Spinal cord (tissue), 10 donors: ENCODE results near the gene LHFPL6. TPM values are rescaled to one million over a fixed set of nuclear protein-coding genes. Genes with fewer than 3 reads are reported as not detected.
A peak's percentile ranks its signal among the peaks of the same experiment; 100 is the strongest.

Experiments used
- DNase-seq, 6 donors: peaks; one replicate each; pipeline versions ENCODE4 v3.0.0 to v3.0.0-alpha.2; 2013 to 2015; ENCODE audit warnings: low spot score in 6 of 6, low read depth in 4 of 6
- H3K27ac ChIP-seq: one replicate; pipeline ENCODE4 v1.5.1; 2013; ENCODE audit warnings: low read depth, low read length, control low read depth
- H3K27me3 ChIP-seq: one replicate; pipeline ENCODE4 v1.6.1; 2013; ENCODE audit warnings: low read length; ENCODE audit not compliant: control insufficient read depth, insufficient read depth
- H3K36me3 ChIP-seq: one replicate; pipeline ENCODE4 v1.6.1; 2013; ENCODE audit warnings: low read length; ENCODE audit not compliant: control insufficient read depth, insufficient read depth
- H3K4me1 ChIP-seq: one replicate; pipeline ENCODE4 v1.6.1; 2013; ENCODE audit warnings: low read length; ENCODE audit not compliant: control insufficient read depth, insufficient read depth
- H3K4me3 ChIP-seq: one replicate; pipeline ENCODE4 v1.5.1; 2013; ENCODE audit warnings: low read depth, low read length, control low read depth
- H3K9me3 ChIP-seq: one replicate; pipeline ENCODE4 v1.6.1; 2013; ENCODE audit warnings: low read length; ENCODE audit not compliant: control insufficient read depth, insufficient read depth
- WGBS: methylation state at CpG from one replicate; pipeline ENCODE4 v1.1.5; 2013; ENCODE audit warnings: missing lambda C conversion rate; ENCODE audit not compliant: insufficient coverage; 5-methylcytosine and 5-hydroxymethylcytosine counted together
- polyA plus RNA-seq, 2 donors: library from polyadenylated mRNA; unstranded; fragments of 120-200 nt; gene quantifications; one replicate each; pipeline ENCODE4 v1.2.1, GENCODE V29; 2013; ENCODE audit not compliant: insufficient read length in 2 of 2
- total RNA-seq, 2 donors: library from RNA; depleted of rRNA in 1 of 2; stranded (reverse); fragments of 120-200 nt in 1 of 2; fragments of >200 nt in 1 of 2; gene quantifications; one replicate each; pipeline versions ENCODE4 v1.2.3 to v1.2.4, GENCODE V29; 2013 to 2014
- donor health status: healthy.

The LHFPL6 gene
- total and polyA plus RNA-seq, 4 donors, result 49.6 to 190 (median 66.4) TPM

- H3K27me3 ChIP-seq, result no peaks in the 10 kb centered on the region
- no peaks in the 10 kb centered on the region for H3K36me3 ChIP-seq
- H3K9me3 ChIP-seq, result no peaks in the 10 kb centered on the region
- H3K4me1 ChIP-seq, result no peaks in the 10 kb centered on the region
- H3K4me3 ChIP-seq, result no peak overlapping the region
- no peak overlapping the region for H3K27ac ChIP-seq
- DNase-seq, result no peak
Observed at GRCh38 chr13:39468306-39468705, 134.7 kb downstream of the LHFPL6 start.

GRCh38 chr13:39463611-39464010, 139.4 kb downstream of the LHFPL6 start:
- Histone ChIP-seq H3K27me3 (no peaks in the 10 kb centered on the region), H3K36me3 (no peaks in the 10 kb centered on the region), H3K4me1 (no peaks in the 10 kb centered on the region), H3K4me3 (no peak overlapping the region), H3K9me3 (no peaks in the 10 kb centered on the region), H3K27ac (no peak overlapping the region)
- DNase-seq, result no peak
- no CpG with 5 or more reads among the region's 1 CpG for WGBS

- no peak for DNase-seq
- Histone ChIP-seq H3K9me3 (no peaks in the 10 kb centered on the region), H3K27me3 (no peaks in the 10 kb centered on the region), H3K4me1 (no peaks in the 10 kb centered on the region), H3K27ac (no peak overlapping the region), H3K36me3 (no peaks in the 10 kb centered on the region), H3K4me3 (no peak overlapping the region)
- WGBS, result no CpG with 5 or more reads among the region's 4 CpGs
Observed at GRCh38 chr13:39462906-39463305, 140.1 kb downstream of the LHFPL6 start.

GRCh38 chr13:39462428-39462827, 140.6 kb downstream of the LHFPL6 start:
- no peaks in the 10 kb centered on the region for H3K4me1 ChIP-seq
- no peaks in the 10 kb centered on the region for H3K27me3 ChIP-seq
- no peak for DNase-seq
- no peaks in the 10 kb centered on the region for H3K36me3 ChIP-seq
- WGBS, result 100% methylated on average over 2 of the region's 2 CpGs
- no peaks in the 10 kb centered on the region for H3K9me3 ChIP-seq
- no peak overlapping the region for H3K27ac ChIP-seq
- H3K4me3 ChIP-seq, result no peak overlapping the region

DNA sequence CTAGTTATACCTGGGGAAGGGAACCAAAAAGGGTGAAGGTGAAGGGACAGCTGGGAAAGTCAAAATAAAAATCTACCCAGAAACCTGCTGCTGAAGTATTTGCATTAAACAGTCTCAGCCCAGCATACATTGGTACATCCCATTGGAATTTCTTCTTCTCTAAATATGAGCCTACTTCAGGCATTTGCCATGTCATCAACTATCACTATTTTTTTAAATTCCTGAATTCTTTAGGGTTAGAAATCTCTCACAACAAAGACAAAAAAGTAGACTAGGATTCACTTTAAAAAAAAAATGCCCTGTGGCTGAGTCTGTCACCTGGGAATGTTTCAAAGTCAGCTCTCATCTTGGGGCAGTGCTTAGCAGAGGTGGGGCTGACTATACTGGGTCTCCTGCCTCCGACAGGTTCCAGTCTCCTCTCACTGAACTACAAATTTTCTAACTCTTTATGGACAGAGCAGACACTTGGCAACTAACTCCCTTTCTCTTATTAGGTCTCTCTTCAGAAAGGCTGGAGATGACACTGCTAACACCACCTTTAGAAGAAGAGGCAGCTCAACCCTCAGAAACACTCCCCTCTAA, 141.2 kb downstream of the LHFPL6 start:
- 86% methylated on average over 1 of the region's 1 CpG for WGBS
- Histone ChIP-seq H3K4me1 (no peaks in the 10 kb centered on the region), H3K27me3 (no peaks in the 10 kb centered on the region), H3K9me3 (peaks cover 2% of the 10 kb centered on the region), H3K27ac (no peak overlapping the region), H3K4me3 (no peak overlapping the region), H3K36me3 (no peaks in the 10 kb centered on the region)
- DNase-seq, result no peak

DNA sequence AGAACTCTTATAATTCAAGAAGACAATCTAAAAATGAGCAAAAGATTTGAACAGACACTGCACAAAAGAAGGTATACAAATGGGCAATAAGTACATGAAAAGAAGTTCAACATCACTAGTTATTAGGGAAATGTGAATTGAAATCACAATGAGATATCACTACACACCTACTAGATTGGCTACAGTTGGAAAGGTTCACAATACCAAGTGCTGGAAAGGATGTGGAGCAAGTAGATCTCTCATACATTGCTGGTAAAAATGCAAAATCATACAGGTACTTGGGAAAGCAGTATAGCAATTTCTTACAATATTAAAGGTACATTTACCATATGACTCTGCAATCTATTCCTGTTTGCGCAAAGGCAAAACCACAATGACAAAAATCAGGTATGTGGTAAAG, 145.7 kb downstream of the LHFPL6 start:
- no peaks in the 10 kb centered on the region for H3K4me1 ChIP-seq
- H3K36me3 ChIP-seq, result no peaks in the 10 kb centered on the region
- no CpG with 5 or more reads among the region's 1 CpG for WGBS
- DNase-seq, result no peak
- no peak overlapping the region for H3K4me3 ChIP-seq
- no peak overlapping the region for H3K27ac ChIP-seq
- no peaks in the 10 kb centered on the region for H3K27me3 ChIP-seq
- peaks cover 2% of the 10 kb centered on the region for H3K9me3 ChIP-seq

GRCh38 chr13:39455521-39456175, 147.3 kb downstream of the LHFPL6 start:
- no CpG with 5 or more reads among the region's 4 CpGs for WGBS
- DNase-seq, result peak in 1 of 6 donors; percentile 84
- Histone ChIP-seq H3K4me1 (no peaks in the 10 kb centered on the region), H3K36me3 (no peaks in the 10 kb centered on the region), H3K27me3 (no peaks in the 10 kb centered on the region), H3K27ac (no peak overlapping the region), H3K9me3 (peaks cover 2% of the 10 kb centered on the region), H3K4me3 (no peak overlapping the region)

GRCh38 chr13:39452834-39453233, 150.2 kb downstream of the LHFPL6 start:
- H3K27ac ChIP-seq, result no peak overlapping the region
- no peaks in the 10 kb centered on the region for H3K27me3 ChIP-seq
- 17% methylated on average over 1 of the region's 1 CpG for WGBS

DNA sequence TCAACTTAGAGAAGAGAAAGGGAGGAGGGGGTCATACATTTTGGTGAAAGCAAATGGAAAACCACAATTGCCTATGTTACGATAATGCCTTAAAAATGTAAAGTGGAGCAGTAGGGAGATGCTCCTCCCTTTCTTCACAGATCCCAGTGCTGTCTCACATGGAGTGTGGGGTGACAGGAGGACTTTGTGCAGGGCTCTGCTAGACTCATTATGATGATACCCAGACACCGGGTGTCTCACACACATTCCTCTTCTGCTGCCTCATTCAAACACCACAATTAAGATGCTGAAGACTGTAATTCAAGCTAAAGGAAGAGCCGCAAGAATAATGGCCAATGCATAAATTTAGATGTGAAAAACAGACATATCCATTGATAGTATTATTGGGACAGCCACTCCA, 150.6 kb downstream of the LHFPL6 start:
- Histone ChIP-seq H3K36me3 (no peaks in the 10 kb centered on the region), H3K9me3 (peaks cover 2% of the 10 kb centered on the region), H3K27ac (peak overlapping the region; percentile 4), H3K4me1 (no peaks in the 10 kb centered on the region), H3K4me3 (no peak overlapping the region), H3K27me3 (no peaks in the 10 kb centered on the region)
- DNase-seq, result peak in 3 of 6 donors; percentile 11 to 68 (median 58)
- WGBS, result no CpG with 5 or more reads among the region's 3 CpGs

More at GRCh38 chr13:39452834-39453233, 150.2 kb downstream of the LHFPL6 start:
- H3K4me1 ChIP-seq, result no peaks in the 10 kb centered on the region
- H3K4me3 ChIP-seq, result no peak overlapping the region
- H3K9me3 ChIP-seq, result peaks cover 2% of the 10 kb centered on the region
- no peaks in the 10 kb centered on the region for H3K36me3 ChIP-seq
- DNase-seq, result no peak

DNA sequence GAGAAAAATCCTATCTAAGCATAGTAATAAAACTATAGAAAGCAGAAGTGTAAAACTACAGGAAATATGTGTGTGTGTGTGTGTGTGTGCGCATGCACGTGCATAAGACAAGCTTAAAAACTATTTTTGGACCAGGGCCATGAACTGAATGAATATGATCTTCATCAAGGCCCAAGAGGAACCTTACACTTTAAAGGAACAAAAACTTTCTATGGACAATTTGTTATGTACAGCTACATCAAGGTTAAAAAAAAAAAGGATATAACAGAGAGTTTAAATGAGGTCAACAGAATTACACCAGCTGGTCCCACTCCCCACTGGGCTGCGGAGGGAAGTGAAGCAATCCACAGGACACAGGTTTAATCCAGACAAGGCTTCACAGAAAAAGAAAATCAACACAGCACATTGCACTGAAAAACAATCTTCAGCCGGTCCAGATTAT, 151.1 kb downstream of the LHFPL6 start:
- peak overlapping the region; percentile 4 for H3K27ac ChIP-seq
- WGBS, result 20% methylated on average over 1 of the region's 4 CpGs
- H3K9me3 ChIP-seq, result no peaks in the 10 kb centered on the region
- no peaks in the 10 kb centered on the region for H3K36me3 ChIP-seq
- peak in 3 of 6 donors; percentile 9 to 67 (median 43) for DNase-seq
- no peaks in the 10 kb centered on the region for H3K27me3 ChIP-seq
- H3K4me1 ChIP-seq, result no peaks in the 10 kb centered on the region
- no peak overlapping the region for H3K4me3 ChIP-seq
